ENCODE results near the gene UBE2G2. TPM values are rescaled to one million over a fixed set of nuclear protein-coding genes. Genes with fewer than 3 reads are reported as not detected.

The UBE2G2 gene
- total and polyA plus RNA-seq, 4 donors = 27.4 to 83.5 (median 40.9) TPM

DNA sequence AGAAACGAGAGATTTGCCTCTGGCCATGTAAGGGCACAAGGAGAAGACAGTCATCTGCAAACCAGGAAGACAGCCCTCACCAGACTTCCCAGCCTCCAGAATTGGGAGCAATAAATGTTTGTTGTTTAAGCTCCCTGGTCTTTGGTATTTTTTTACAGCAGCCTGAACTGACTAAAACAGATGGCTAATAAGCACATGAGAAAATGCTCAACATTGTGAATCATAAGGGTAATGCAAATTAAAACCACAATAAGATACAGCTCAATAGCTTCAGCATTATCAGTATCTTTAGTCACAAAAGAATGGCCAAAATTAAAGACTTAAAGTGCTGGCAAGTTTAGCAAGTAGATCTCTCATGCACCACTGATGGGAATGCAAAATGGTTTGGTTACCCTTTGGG is 11.7 kb downstream of the UBE2G2 start:
- no peak for TF ChIP-seq FOXA1 (IDR thresholded peaks at IDR 0.05)
- no peak for TF ChIP-seq TAF1 (conservative IDR thresholded peaks at IDR 0.05)
- TF ChIP-seq, protein P1, sequence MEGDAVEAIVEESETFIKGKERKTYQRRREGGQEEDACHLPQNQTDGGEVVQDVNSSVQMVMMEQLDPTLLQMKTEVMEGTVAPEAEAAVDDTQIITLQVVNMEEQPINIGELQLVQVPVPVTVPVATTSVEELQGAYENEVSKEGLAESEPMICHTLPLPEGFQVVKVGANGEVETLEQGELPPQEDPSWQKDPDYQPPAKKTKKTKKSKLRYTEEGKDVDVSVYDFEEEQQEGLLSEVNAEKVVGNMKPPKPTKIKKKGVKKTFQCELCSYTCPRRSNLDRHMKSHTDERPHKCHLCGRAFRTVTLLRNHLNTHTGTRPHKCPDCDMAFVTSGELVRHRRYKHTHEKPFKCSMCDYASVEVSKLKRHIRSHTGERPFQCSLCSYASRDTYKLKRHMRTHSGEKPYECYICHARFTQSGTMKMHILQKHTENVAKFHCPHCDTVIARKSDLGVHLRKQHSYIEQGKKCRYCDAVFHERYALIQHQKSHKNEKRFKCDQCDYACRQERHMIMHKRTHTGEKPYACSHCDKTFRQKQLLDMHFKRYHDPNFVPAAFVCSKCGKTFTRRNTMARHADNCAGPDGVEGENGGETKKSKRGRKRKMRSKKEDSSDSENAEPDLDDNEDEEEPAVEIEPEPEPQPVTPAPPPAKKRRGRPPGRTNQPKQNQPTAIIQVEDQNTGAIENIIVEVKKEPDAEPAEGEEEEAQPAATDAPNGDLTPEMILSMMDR (IDR thresholded peaks at IDR 0.05; ENCODE audit: low read depth, low read length, missing input control) = no peak
- TF ChIP-seq EGR1 (IDR thresholded peaks at IDR 0.05; ENCODE audit: low read depth in 2 of 2) = no peak
- no peak for TF ChIP-seq RXRA (IDR thresholded peaks at IDR 0.05)
- TF ChIP-seq, protein P2, sequence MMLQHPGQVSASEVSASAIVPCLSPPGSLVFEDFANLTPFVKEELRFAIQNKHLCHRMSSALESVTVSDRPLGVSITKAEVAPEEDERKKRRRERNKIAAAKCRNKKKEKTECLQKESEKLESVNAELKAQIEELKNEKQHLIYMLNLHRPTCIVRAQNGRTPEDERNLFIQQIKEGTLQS (IDR thresholded peaks at IDR 0.05) = no peak
- TF ChIP-seq NR2F2 (IDR thresholded peaks at IDR 0.05) = no peak
- no peak for TF ChIP-seq SP1 (IDR thresholded peaks at IDR 0.05)
- TF ChIP-seq, protein P3, sequence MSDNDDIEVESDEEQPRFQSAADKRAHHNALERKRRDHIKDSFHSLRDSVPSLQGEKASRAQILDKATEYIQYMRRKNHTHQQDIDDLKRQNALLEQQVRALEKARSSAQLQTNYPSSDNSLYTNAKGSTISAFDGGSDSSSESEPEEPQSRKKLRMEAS (IDR thresholded peaks at IDR 0.05) = no peak
- no peak for TF ChIP-seq GABPA (IDR thresholded peaks at IDR 0.05 in 1 of 2, conservative IDR thresholded peaks at IDR 0.05 in 1 of 2)
- 87% methylated on average over 1 of the region's 1 CpG for WGBS
- no peak overlapping the region for H3K27ac ChIP-seq (ENCODE audit: low read depth in 1 of 2, low read length in 2 of 2)
- H3K9me3 ChIP-seq (ENCODE audit: control insufficient read depth in 4 of 4, low read length in 3 of 4) = no peaks in the 10 kb centered on the region
- no peak overlapping the region for H3K9ac ChIP-seq (ENCODE audit: low read depth in 1 of 2, low read length in 2 of 2)
- no peak overlapping the region for H3K4me3 ChIP-seq (ENCODE audit: low read depth in 1 of 3, low read length in 3 of 3)
- DNase-seq (ENCODE audit: low spot score) = no peak
- no peaks in the 10 kb centered on the region for H3K27me3 ChIP-seq (ENCODE audit: control insufficient read depth in 4 of 4, insufficient read depth in 4 of 4, low read length in 3 of 4)
- peaks cover 10 to 46% (median 30%) of the 10 kb centered on the region in 4 donors for H3K4me1 ChIP-seq (ENCODE audit: control insufficient read depth in 4 of 4, insufficient read depth in 4 of 4, low read length in 3 of 4)
- H3K36me3 ChIP-seq (ENCODE audit: control insufficient read depth in 4 of 4, insufficient read depth in 3 of 4, low read depth in 1 of 4, low read length in 3 of 4) = peaks cover 0 to 4% (median under 1%) of the 10 kb centered on the region in 4 donors

DNA sequence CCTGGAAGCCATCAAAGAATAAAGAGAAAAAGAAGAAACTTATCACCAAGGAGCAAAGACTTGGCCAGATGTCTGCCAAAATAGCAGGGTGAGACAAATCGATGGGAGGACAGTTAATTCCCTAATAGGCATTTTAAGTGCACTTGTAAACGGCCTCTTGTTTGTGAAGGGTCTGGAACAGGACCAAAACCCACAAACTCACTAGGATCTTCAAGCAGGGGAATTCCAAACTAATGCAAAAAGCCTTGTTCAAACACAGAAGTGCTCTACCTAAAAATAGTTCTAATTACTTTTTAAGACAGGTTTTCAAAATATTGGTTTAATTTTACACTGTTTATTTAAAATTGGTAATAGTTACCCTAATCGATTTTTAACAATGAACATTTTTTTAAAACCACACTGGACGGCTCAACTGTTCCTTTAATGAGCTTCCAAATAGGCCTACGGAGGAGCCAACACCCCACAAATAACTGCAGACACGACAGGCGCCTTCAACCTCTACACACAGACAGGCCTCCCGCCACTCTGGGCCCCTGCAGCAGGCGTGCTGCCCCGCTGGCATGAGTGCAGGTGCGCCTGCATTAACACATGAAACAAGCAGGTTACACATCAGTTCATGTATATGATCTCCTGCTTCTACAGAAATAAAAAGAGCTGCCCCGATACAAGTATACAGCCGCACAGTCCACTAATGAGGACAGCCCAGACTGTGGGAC is 15.8 kb downstream of the UBE2G2 start:
- Histone ChIP-seq H3K9ac (ENCODE audit: low read depth in 1 of 2, low read length in 2 of 2) (no peak overlapping the region), H3K36me3 (ENCODE audit: control insufficient read depth in 4 of 4, insufficient read depth in 3 of 4, low read depth in 1 of 4, low read length in 3 of 4) (peaks cover 0 to 7% (median 2%) of the 10 kb centered on the region in 4 donors), H3K4me3 (ENCODE audit: low read depth in 1 of 3, low read length in 3 of 3) (no peak overlapping the region), H3K9me3 (ENCODE audit: control insufficient read depth in 4 of 4, low read length in 3 of 4) (no peaks in the 10 kb centered on the region), H3K4me1 (ENCODE audit: control insufficient read depth in 4 of 4, insufficient read depth in 4 of 4, low read length in 3 of 4) (peaks cover 0 to 13% (median 6%) of the 10 kb centered on the region in 4 donors), H3K27ac (ENCODE audit: low read depth in 1 of 2, low read length in 2 of 2) (no peak overlapping the region), H3K27me3 (ENCODE audit: control insufficient read depth in 4 of 4, insufficient read depth in 4 of 4, low read length in 3 of 4) (no peaks in the 10 kb centered on the region)
- WGBS = 64% methylated on average over 13 of the region's 13 CpGs
- TF ChIP-seq HNF4G (IDR thresholded peaks at IDR 0.05) = no peak
- TF ChIP-seq FOXA2 (IDR thresholded peaks at IDR 0.05) = no peak
- TF ChIP-seq TAF1 (conservative IDR thresholded peaks at IDR 0.05) = no peak
- TF ChIP-seq, protein P1 (IDR thresholded peaks at IDR 0.05; ENCODE audit: low read depth, low read length, missing input control) = no peak
- DNase-seq (ENCODE audit: low spot score) = no peak

DNA sequence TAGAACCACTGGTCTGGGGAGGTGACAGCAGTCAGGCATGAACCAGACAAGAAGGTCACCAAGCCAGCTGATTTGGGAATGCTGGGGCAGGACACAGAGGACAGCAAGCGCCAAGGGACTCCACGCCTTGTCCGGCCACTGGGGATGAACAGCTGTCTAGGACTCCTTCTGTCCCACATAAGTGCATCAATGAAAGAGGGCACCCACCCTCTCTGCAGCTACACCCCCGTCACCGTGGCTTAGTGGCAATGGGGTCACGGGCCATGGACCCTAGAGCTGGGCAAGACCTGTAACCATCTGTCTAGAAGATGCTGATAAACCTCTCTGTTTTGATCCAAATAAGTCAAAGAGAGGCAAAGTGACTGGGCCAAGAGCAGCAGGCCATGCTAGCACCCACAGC is 16.8 kb downstream of the UBE2G2 start:
- H3K36me3 ChIP-seq (ENCODE audit: control insufficient read depth in 4 of 4, insufficient read depth in 3 of 4, low read depth in 1 of 4, low read length in 3 of 4) = peaks cover 0 to 7% (median 2%) of the 10 kb centered on the region in 4 donors
- peaks cover 0 to 13% (median 6%) of the 10 kb centered on the region in 4 donors for H3K4me1 ChIP-seq (ENCODE audit: control insufficient read depth in 4 of 4, insufficient read depth in 4 of 4, low read length in 3 of 4)
- H3K27me3 ChIP-seq (ENCODE audit: control insufficient read depth in 4 of 4, insufficient read depth in 4 of 4, low read length in 3 of 4) = no peaks in the 10 kb centered on the region
- no peak overlapping the region for H3K4me3 ChIP-seq (ENCODE audit: low read depth in 1 of 3, low read length in 3 of 3)
- no peak for DNase-seq (ENCODE audit: low spot score)
- TF ChIP-seq, protein P3 (IDR thresholded peaks at IDR 0.05) = no peak
- TF ChIP-seq HNF4A (conservative IDR thresholded peaks at IDR 0.05) = no peak
- TF ChIP-seq, protein P4, sequence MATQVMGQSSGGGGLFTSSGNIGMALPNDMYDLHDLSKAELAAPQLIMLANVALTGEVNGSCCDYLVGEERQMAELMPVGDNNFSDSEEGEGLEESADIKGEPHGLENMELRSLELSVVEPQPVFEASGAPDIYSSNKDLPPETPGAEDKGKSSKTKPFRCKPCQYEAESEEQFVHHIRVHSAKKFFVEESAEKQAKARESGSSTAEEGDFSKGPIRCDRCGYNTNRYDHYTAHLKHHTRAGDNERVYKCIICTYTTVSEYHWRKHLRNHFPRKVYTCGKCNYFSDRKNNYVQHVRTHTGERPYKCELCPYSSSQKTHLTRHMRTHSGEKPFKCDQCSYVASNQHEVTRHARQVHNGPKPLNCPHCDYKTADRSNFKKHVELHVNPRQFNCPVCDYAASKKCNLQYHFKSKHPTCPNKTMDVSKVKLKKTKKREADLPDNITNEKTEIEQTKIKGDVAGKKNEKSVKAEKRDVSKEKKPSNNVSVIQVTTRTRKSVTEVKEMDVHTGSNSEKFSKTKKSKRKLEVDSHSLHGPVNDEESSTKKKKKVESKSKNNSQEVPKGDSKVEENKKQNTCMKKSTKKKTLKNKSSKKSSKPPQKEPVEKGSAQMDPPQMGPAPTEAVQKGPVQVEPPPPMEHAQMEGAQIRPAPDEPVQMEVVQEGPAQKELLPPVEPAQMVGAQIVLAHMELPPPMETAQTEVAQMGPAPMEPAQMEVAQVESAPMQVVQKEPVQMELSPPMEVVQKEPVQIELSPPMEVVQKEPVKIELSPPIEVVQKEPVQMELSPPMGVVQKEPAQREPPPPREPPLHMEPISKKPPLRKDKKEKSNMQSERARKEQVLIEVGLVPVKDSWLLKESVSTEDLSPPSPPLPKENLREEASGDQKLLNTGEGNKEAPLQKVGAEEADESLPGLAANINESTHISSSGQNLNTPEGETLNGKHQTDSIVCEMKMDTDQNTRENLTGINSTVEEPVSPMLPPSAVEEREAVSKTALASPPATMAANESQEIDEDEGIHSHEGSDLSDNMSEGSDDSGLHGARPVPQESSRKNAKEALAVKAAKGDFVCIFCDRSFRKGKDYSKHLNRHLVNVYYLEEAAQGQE (IDR thresholded peaks at IDR 0.05) = no peak
- TF ChIP-seq TAF1 (conservative IDR thresholded peaks at IDR 0.05) = no peak
- TF ChIP-seq RAD21 (IDR thresholded peaks at IDR 0.05) = no peak
- WGBS = over 99% methylated on average over 6 of the region's 6 CpGs
- H3K9me3 ChIP-seq (ENCODE audit: control insufficient read depth in 4 of 4, low read length in 3 of 4) = no peaks in the 10 kb centered on the region
- H3K9ac ChIP-seq (ENCODE audit: low read depth in 1 of 2, low read length in 2 of 2) = no peak overlapping the region
- H3K27ac ChIP-seq (ENCODE audit: low read depth in 1 of 2, low read length in 2 of 2) = no peak overlapping the region
